Endothelial cell of umbilical vein (primary cell): Measurements from ENCODE around the gene PNPO. TPM values are rescaled to one million over a fixed set of nuclear protein-coding genes. Genes with fewer than 3 reads are reported as not detected.

Source experiments
- BruUV-seq: library from RNA; stranded (reverse); fragments of 400-500 nt; replicated peaks from 2 replicates; lab custom pipeline; 2021; lab: Mats Ljungman, UMichigan
- CTCF ChIA-PET: fragments of 300-600, 350-600 bp; sonication (Branson Sonifier 250); formaldehyde crosslinking; loops from one replicate; lab custom pipeline; 2021; ENCODE audit warnings: antibody characterized with exemption, inconsistent platforms; lab: Charles Lee
- POLR2A ChIA-PET: fragments of 300-600, 350-600 bp; sonication (Branson Sonifier 250); formaldehyde crosslinking; loops from one replicate; lab custom pipeline; 2021; ENCODE audit warnings: antibody characterized with exemption, inconsistent platforms; lab: Charles Lee
- DNase-seq: peaks from one replicate; pipeline ENCODE4 v3.0.0-alpha.2; 2011; ENCODE audit warnings: low read depth, low spot score
- FAIRE-seq: peaks from 2 replicates; lab custom pipeline; 2011; peaks lifted over from hg19 to GRCh38; lab: Jason Lieb, UNC
- H2AFZ ChIP-seq: 2 replicates; pipeline ENCODE4 v1.6.0; 2012; ENCODE audit warnings: low read depth, low read length, control low read depth, inconsistent platforms
- H3K27ac ChIP-seq: 2 replicates; pipeline ENCODE4 v1.5.1; 2011; ENCODE audit warnings: low read depth, mild to moderate bottlenecking, control low read depth, low read length, moderate library complexity; ENCODE audit not compliant: insufficient read depth
- H3K27me3 ChIP-seq, 2 experiments: 2 replicates each; pipeline versions ENCODE4 v1.6.0 to v1.6.1; 2011; ENCODE audit warnings: low read length in 2 of 2, mixed read lengths in 1 of 2; ENCODE audit not compliant: control insufficient read depth in 2 of 2, insufficient read depth in 2 of 2
- H3K36me3 ChIP-seq, 2 experiments: 2 replicates in 1 of 2; 3 replicates in 1 of 2; pipeline ENCODE4 v1.5.1; 2011; ENCODE audit warnings: low read length in 2 of 2, mild to moderate bottlenecking in 1 of 2, moderate library complexity in 1 of 2; ENCODE audit not compliant: control insufficient read depth in 2 of 2, insufficient read depth in 2 of 2; ENCODE audit errors: extremely low read depth in 1 of 2
- H3K4me1 ChIP-seq: 3 replicates; pipeline ENCODE4 v1.5.1; 2011; ENCODE audit warnings: mild to moderate bottlenecking, low read length; ENCODE audit not compliant: control insufficient read depth, insufficient read depth; ENCODE audit errors: extremely low read depth
- H3K4me2 ChIP-seq: 2 replicates; pipeline ENCODE4 v1.6.1; 2011; ENCODE audit warnings: low read length, control low read depth, mixed read lengths; ENCODE audit not compliant: insufficient read depth
- H3K4me3 ChIP-seq, 3 experiments: fragments of 200-600 bp in 1 of 3; sonication (generic), shearing (Covaris generic) in 1 of 3; replicated peaks in 1 of 3; 2 replicates each; pipeline ENCODE4 v1.5.1; 2011 to 2016; ENCODE audit warnings: control low read depth in 3 of 3, low read length in 3 of 3, mild to moderate bottlenecking in 2 of 3, inconsistent platforms in 1 of 3, low read depth in 1 of 3, moderate library complexity in 1 of 3; ENCODE audit not compliant: insufficient read depth in 1 of 3
- H3K79me2 ChIP-seq: 2 replicates; pipeline ENCODE4 v1.6.0; 2012; ENCODE audit warnings: low read length, inconsistent platforms; ENCODE audit not compliant: control insufficient read depth, insufficient read depth
- H3K9ac ChIP-seq: replicated peaks from 2 replicates; pipeline ENCODE3; 2011; ENCODE audit warnings: low read length, control low read depth; ENCODE audit not compliant: insufficient read depth; ENCODE audit errors: extremely low read depth
- H3K9me1 ChIP-seq: replicated peaks from 3 replicates; pipeline ENCODE4 v1.6.0; 2011; ENCODE audit warnings: mild to moderate bottlenecking, low read length; ENCODE audit not compliant: control insufficient read depth, insufficient read depth; ENCODE audit errors: extremely low read depth
- H3K9me3 ChIP-seq: replicated peaks from 2 replicates; pipeline ENCODE4 v1.5.1; 2012; ENCODE audit warnings: low read length, inconsistent platforms; ENCODE audit not compliant: control insufficient read depth, insufficient read depth
- H4K20me1 ChIP-seq: replicated peaks from 2 replicates; pipeline ENCODE3; 2011; ENCODE audit warnings: mild to moderate bottlenecking, low read length; ENCODE audit not compliant: control insufficient read depth, insufficient read depth; ENCODE audit errors: extremely low read depth
- CTCF ChIP-seq, 2 donors: IDR thresholded peaks; 1 replicate in 1 of 2; 2 replicates in 1 of 2; pipeline ENCODE4 v1.5.1; 2011; ENCODE audit warnings: low read length in 2 of 2, mild to moderate bottlenecking in 2 of 2, moderate library complexity in 2 of 2, control low read depth in 1 of 2, inconsistent platforms in 1 of 2, low read depth in 1 of 2; ENCODE audit not compliant: insufficient read depth in 1 of 2; ENCODE audit errors: extremely low read depth in 1 of 2
- EZH2 ChIP-seq: IDR thresholded peaks from 2 replicates; pipeline ENCODE4 v1.6.1; 2012; ENCODE audit warnings: borderline replicate concordance, low read depth, mild to moderate bottlenecking, moderate library complexity, low read length, inconsistent platforms; ENCODE audit not compliant: severe bottlenecking
- FOS ChIP-seq: IDR thresholded peaks from 2 replicates; pipeline ENCODE4 v1.6.1; 2011; ENCODE audit warnings: mild to moderate bottlenecking, low read length, moderate library complexity, borderline replicate concordance; ENCODE audit not compliant: insufficient read depth
- GATA2 ChIP-seq: IDR thresholded peaks from 2 replicates; pipeline ENCODE4 v1.7.0; 2011; ENCODE audit warnings: low read depth, mild to moderate bottlenecking, moderate library complexity, mixed read lengths, low read length; ENCODE audit not compliant: insufficient read length, insufficient read depth
- JUN ChIP-seq: IDR thresholded peaks from 2 replicates; pipeline ENCODE4 v1.6.1; 2011; ENCODE audit warnings: borderline replicate concordance, low read depth; ENCODE audit not compliant: insufficient read length, insufficient read depth
- MAX ChIP-seq: IDR thresholded peaks from 2 replicates; pipeline ENCODE4 v1.6.1; 2011; ENCODE audit not compliant: insufficient read depth, insufficient read length
- MYC ChIP-seq: IDR thresholded peaks from one replicate; pipeline ENCODE4 v1.6.1; 2011; ENCODE audit warnings: mild to moderate bottlenecking, low read depth, low read length
- POLR2A ChIP-seq: IDR thresholded peaks from 2 replicates; pipeline ENCODE4 v1.6.1; 2012; ENCODE audit warnings: low read depth, mild to moderate bottlenecking, control low read depth, low read length
- POLR2AphosphoS5 ChIP-seq: IDR thresholded peaks from 2 replicates; pipeline ENCODE4 v1.6.1; 2012; ENCODE audit warnings: low read depth, mild to moderate bottlenecking, control low read depth, low read length, moderate library complexity; ENCODE audit not compliant: insufficient read depth
- dilution Hi-C: fragments of 300-500 bp; cut with MboI; formaldehyde crosslinking; loops from one replicate; pipeline ENCODE4 v1.15.0; 2019; ENCODE audit warnings: low sequenced_read_pairs; ENCODE audit not compliant: extremely low pct_ligation_motif_present
- intact Hi-C: fragments of 100-400 bp; cut with micrococcal nuclease; formaldehyde crosslinking; loops from one replicate; pipeline ENCODE4 v1.10.0; 2022
- polyA plus RNA-seq, 4 experiments: library from polyadenylated mRNA; depleted of rRNA in 3 of 4; stranded (reverse) in 3 of 4; unstranded in 1 of 4; fragments of >200 nt; gene quantifications; 2 replicates each; pipeline versions ENCODE4 v1.2.1 to v1.2.3, GENCODE V29; 2011 to 2012; ENCODE audit warnings: missing spikeins in 1 of 4
- total RNA-seq: library from RNA; stranded (reverse); gene quantifications from 2 replicates; pipeline ENCODE4 v1.2.3, GENCODE V29; 2021

PNPO gene
- total and polyA plus RNA-seq, 2 donors (not counting 3 experiments of a cell fraction or from before 2014, with no cell fraction given) = 19.7 to 22.0 TPM

GRCh38 chr17:47994724-47995123 is 53.4 kb downstream of the PNPO start:
- Histone ChIP-seq H3K9me3 (no peaks in the 10 kb centered on the region), H3K36me3 (no peaks in the 10 kb centered on the region), H3K4me3 (no peak overlapping the region), H3K9ac (no peak overlapping the region), H3K27ac (no peak overlapping the region), H3K4me1 (no peaks in the 10 kb centered on the region), H4K20me1 (no peaks in the 10 kb centered on the region), H3K27me3 (no peaks in the 10 kb centered on the region), H2AFZ (no peak overlapping the region), H3K4me2 (no peak overlapping the region), H3K79me2 (no peaks in the 10 kb centered on the region), H3K9me1 (no peaks in the 10 kb centered on the region)
- dilution Hi-C loops = no loop called here
- CTCF ChIA-PET = interaction anchor here (0.8 to 2.1 kb wide), 5 partner anchors 16 to 24 kb away, joined by 3 to 11 read pairs (median 4); partner anchors contain the start of gene CDK5RAP3
- FAIRE-seq (no peak), DNase-seq (no peak)
- intact Hi-C loops = no loop called here
- POLR2A ChIA-PET = no interaction called here
- BruUV-seq = no TSS peak
- TF ChIP-seq POLR2A = no peak
- no peak for TF ChIP-seq POLR2AphosphoS5
- no peak for TF ChIP-seq MYC
- TF ChIP-seq FOS = no peak
- TF ChIP-seq MAX = no peak
- TF ChIP-seq CTCF (IDR thresholded peaks at IDR 0.05; ENCODE audit: extremely low read depth in 1 of 2, insufficient read depth in 1 of 2, low read depth in 1 of 2, low read length in 2 of 2) = no peak
- TF ChIP-seq EZH2 = no peak
- no peak for TF ChIP-seq JUN
- TF ChIP-seq GATA2 = no peak
